GM12874 (cell line): ENCODE measurements around the gene MPDZ.

Experiments used
- CTCF ChIP-seq: IDR thresholded peaks from 2 replicates; pipeline ENCODE4 v1.5.1; 2011; ENCODE audit warnings: low read depth, mild to moderate bottlenecking, control low read depth, low read length, moderate library complexity; ENCODE audit not compliant: insufficient read depth

MPDZ gene

DNA sequence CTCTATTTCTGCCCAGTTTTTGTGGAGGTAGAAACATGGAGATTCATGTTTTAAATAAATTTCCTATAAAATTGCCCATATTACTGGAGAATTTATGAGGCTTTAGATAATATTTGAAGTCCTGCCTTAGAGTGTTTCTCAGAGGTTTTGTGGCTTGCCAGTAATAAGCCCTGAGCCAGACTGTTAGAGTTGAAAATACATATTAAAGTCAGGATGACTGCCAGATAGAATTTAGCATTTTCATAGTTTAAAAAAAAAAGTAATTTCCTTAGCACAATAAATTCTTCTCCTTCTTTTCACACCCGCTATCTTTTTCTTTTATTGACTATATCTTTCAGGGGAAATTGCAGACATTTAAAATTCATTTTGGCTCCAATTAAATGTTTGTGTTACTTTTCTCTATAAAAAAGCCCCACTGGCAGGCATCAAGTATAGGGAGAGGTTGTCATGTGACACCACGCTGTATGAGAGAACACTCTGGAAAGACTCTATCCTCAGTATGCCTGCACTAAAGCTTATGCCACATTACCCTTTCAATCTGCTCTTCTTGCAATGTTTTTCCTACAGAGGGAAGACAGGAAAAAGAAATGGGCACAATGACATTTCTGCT is 135.2 kb downstream of the MPDZ start:
- no peak for TF ChIP-seq CTCF

DNA sequence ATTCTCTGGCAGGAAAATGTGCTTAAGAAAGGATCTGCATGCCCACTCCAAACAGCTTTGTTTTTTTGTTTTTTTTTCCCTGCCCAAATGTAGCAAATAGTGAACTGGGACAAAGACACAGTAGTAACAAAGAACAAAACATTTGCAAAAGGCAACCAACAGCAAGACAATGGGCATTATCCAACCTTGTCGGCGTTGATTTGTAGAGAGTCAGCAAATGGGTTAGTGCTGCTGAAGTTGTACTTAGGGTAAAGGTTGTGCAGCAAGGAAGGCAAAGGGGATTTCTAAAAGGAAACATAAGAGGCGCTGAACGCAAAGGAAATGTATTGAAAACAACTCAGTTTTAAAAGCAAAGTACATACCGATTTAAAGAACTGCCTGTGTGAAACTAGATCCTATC is 136.2 kb downstream of the MPDZ start:
- no peak for TF ChIP-seq CTCF

GRCh38 chr9:13142776-13143175 is 136.7 kb downstream of the MPDZ start:
- TF ChIP-seq CTCF: no peak

GRCh38 chr9:13141629-13142028 is 137.9 kb downstream of the MPDZ start:
- TF ChIP-seq CTCF: no peak

GRCh38 chr9:13140843-13141592 is 138.5 kb downstream of the MPDZ start:
- no peak for TF ChIP-seq CTCF

- no peak for TF ChIP-seq CTCF
Measured at GRCh38 chr9:13139641-13140171, 139.8 kb downstream of the MPDZ start.

DNA sequence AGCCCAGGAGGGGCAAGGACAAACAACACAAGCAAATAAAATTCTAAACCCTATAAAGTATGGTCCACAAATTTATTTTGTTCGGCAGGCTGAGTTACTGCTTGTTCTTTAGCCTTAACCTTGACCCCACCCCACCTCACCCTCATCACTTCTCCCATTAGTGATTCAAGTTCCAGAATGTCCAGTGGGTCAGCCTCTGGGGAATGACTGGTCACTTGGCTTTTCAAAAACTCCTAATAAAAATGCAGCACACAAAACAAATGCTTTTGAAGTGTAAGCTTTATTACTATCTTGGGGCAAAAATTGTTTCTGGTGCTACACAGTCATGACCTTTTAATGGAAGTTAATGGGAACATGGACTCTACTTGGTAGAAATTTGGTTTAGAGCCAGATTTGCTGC is 142.1 kb downstream of the MPDZ start:
- no peak for TF ChIP-seq CTCF
